K562 (cell line): Measurements from ENCODE around the gene CTBP2. TPM values are rescaled to one million over a fixed set of nuclear protein-coding genes. Genes with fewer than 3 reads are reported as not detected.

Experiments used
- ATAC-seq: fragments of 200-7000 bp; cut with Tn5 transposase; 3 replicates; pipeline ENCODE4 v1.9.1; 2020; ENCODE audit warnings: moderate library complexity
- BruUV-seq: library from RNA; stranded (reverse); fragments of 400-500 nt; replicated peaks from 2 replicates; lab custom pipeline; 2021; lab: Mats Ljungman, UMichigan
- CTCF ChIA-PET: fragments of 300-600 bp; formaldehyde crosslinking; extraction: SDS; loops from one replicate; lab custom pipeline; 2021; ENCODE audit warnings: low intra/inter-chr PET ratio; lab: Yijun Ruan, JAX
- POLR2A ChIA-PET: fragments of 300-600, 350-650 bp; sonication (Branson Sonifier 250); formaldehyde crosslinking; extraction: SDS; loops from one replicate; lab custom pipeline; 2021; ENCODE audit warnings: antibody characterized with exemption, inconsistent platforms; lab: Yijun Ruan, JAX
- DNase-seq, 4 experiments: peaks; one replicate each; pipeline versions ENCODE4 v3.0.0 to v3.0.0-alpha.2; 2011 to 2018; ENCODE audit warnings: low spot score in 3 of 4, mixed read lengths in 3 of 4; ENCODE audit errors: extremely low read depth in 1 of 4
- FAIRE-seq: peaks from 2 replicates; lab custom pipeline; 2011; peaks lifted over from hg19 to GRCh38; lab: Jason Lieb, UNC
- H2AFZ ChIP-seq: 2 replicates; pipeline ENCODE4 v1.6.0; 2011; ENCODE audit warnings: low read depth, low read length, control low read depth, inconsistent platforms
- H3K27ac ChIP-seq: fragments of 200-600 bp; 3 replicates; pipeline ENCODE4 v1.8.0; 2011; ENCODE audit warnings: low read depth, mild to moderate bottlenecking, control low read depth, inconsistent platforms, low read length, moderate library complexity, mixed read lengths; ENCODE audit errors: extremely low read depth
- H3K27me3 ChIP-seq, 2 experiments: fragments of 300-600 bp in 1 of 2; 2 replicates in 1 of 2; 3 replicates in 1 of 2; pipeline versions ENCODE4 v1.6.0 to v1.8.0; 2011; ENCODE audit warnings: inconsistent platforms in 2 of 2, low read length in 2 of 2, mild to moderate bottlenecking in 1 of 2, mixed read lengths in 1 of 2, moderate library complexity in 1 of 2; ENCODE audit not compliant: control insufficient read depth in 2 of 2, insufficient read depth in 2 of 2
- H3K36me3 ChIP-seq: fragments of 300-600 bp; 3 replicates; pipeline ENCODE4 v1.8.0; 2011; ENCODE audit warnings: mild to moderate bottlenecking, low read length, inconsistent platforms; ENCODE audit not compliant: control insufficient read depth, insufficient read depth
- H3K4me1 ChIP-seq, 2 experiments: fragments of 200-600 bp in 1 of 2; replicated peaks in 1 of 2; 2 replicates in 1 of 2; 3 replicates in 1 of 2; pipeline versions ENCODE4 v1.5.1 to v1.8.0; 2011; ENCODE audit warnings: inconsistent platforms in 2 of 2, low read length in 2 of 2, mild to moderate bottlenecking in 1 of 2, mixed read lengths in 1 of 2, moderate library complexity in 1 of 2; ENCODE audit not compliant: control insufficient read depth in 2 of 2, insufficient read depth in 2 of 2
- H3K4me2 ChIP-seq: 2 replicates; pipeline ENCODE4 v1.6.1; 2011; ENCODE audit warnings: low read length, control low read depth, inconsistent platforms, mixed read lengths; ENCODE audit not compliant: insufficient read depth
- H3K4me3 ChIP-seq: fragments of 200-600 bp; sonication (generic), shearing (Covaris generic); 2 replicates; pipeline ENCODE4 v1.5.1; 2016; ENCODE audit warnings: control low read depth, inconsistent platforms
- H3K79me2 ChIP-seq: fragments of 200-600 bp; 3 replicates; pipeline ENCODE4 v1.8.0; 2011; ENCODE audit warnings: low read length, inconsistent platforms; ENCODE audit not compliant: control insufficient read depth, insufficient read depth
- H3K9ac ChIP-seq, 2 experiments: 2 replicates each; pipeline versions ENCODE4 v1.6.0 to v1.6.1; 2011; ENCODE audit warnings: low read depth in 2 of 2, low read length in 2 of 2, control low read depth in 1 of 2, inconsistent platforms in 1 of 2, mild to moderate bottlenecking in 1 of 2, mixed read lengths in 1 of 2; ENCODE audit not compliant: insufficient read depth in 1 of 2
- H3K9me1 ChIP-seq: one replicate; pipeline ENCODE4 v1.6.0; 2011; ENCODE audit warnings: inconsistent platforms, mild to moderate bottlenecking, low read length, moderate library complexity; ENCODE audit not compliant: control insufficient read depth, insufficient read depth
- H3K9me3 ChIP-seq: replicated peaks from 2 replicates; pipeline ENCODE4 v1.5.1; 2011; ENCODE audit warnings: low read depth, low read length, inconsistent platforms; ENCODE audit not compliant: control insufficient read depth, insufficient read depth
- H4K20me1 ChIP-seq: replicated peaks from 2 replicates; pipeline ENCODE4 v1.6.1; 2011; ENCODE audit warnings: low read length, inconsistent platforms, mixed read lengths; ENCODE audit not compliant: control insufficient read depth, insufficient read depth
- ARID4B ChIP-seq: sonication (generic); formaldehyde crosslinking; IDR thresholded peaks from 2 replicates; pipeline ENCODE4 v1.8.0; 2022; ENCODE audit warnings: mild to moderate bottlenecking, missing genetic modification reagents
- CBFA2T3 ChIP-seq: fragments of 450-650 bp; IDR thresholded peaks from 2 replicates; pipeline ENCODE4 v1.6.1; 2017
- CHD4 ChIP-seq: fragments of 200-600 bp; sonication (generic); IDR thresholded peaks from 3 replicates; pipeline ENCODE4 v1.6.1; 2012; ENCODE audit warnings: low read depth, mild to moderate bottlenecking, mixed read lengths, low read length, inconsistent platforms; ENCODE audit not compliant: insufficient read depth, insufficient replicate concordance, poor library complexity, severe bottlenecking
- CSDE1 ChIP-seq, 2 experiments: fragments of 450-650 bp; IDR thresholded peaks; 2 replicates each; pipeline ENCODE4 v1.6.1; 2016; ENCODE audit warnings: mild to moderate bottlenecking in 1 of 2
- HLTF ChIP-seq: fragments of 450-650 bp; IDR thresholded peaks from 2 replicates; pipeline ENCODE4 v1.6.1; 2016
- KAT8 ChIP-seq: fragments of 450-650 bp; IDR thresholded peaks from 2 replicates; pipeline ENCODE4 v1.6.1; 2016; ENCODE audit warnings: low read depth, mild to moderate bottlenecking
- KHSRP ChIP-seq: fragments of 450-650 bp; IDR thresholded peaks from 2 replicates; pipeline ENCODE4 v1.6.1; 2017
- MAFK ChIP-seq: IDR thresholded peaks from 2 replicates; pipeline ENCODE4 v1.6.1; 2011; ENCODE audit warnings: low read length, improper control_type of control experiment
- NBN ChIP-seq: fragments of 450-650 bp; IDR thresholded peaks from 2 replicates; pipeline ENCODE4 v1.6.1; 2016; ENCODE audit warnings: low read depth, mild to moderate bottlenecking
- NFYB ChIP-seq: IDR thresholded peaks from 2 replicates; pipeline ENCODE4 v1.6.1; 2011; ENCODE audit warnings: mild to moderate bottlenecking, moderate library complexity; ENCODE audit not compliant: insufficient read length; ENCODE audit errors: extremely low read depth
- RAD21 ChIP-seq, 2 experiments: fragments of 250-450 bp in 1 of 2; fragments of 450-650 bp in 1 of 2; sonication (Bioruptor Pico) in 1 of 2; formaldehyde crosslinking in 1 of 2; IDR thresholded peaks in 1 of 2; conservative IDR thresholded peaks in 1 of 2; 2 replicates each; pipeline versions ENCODE4 v1.4.0 to v1.8.0; 2020 to 2022; ENCODE audit warnings: mild to moderate bottlenecking in 2 of 2, moderate library complexity in 1 of 2
- SNRNP70 ChIP-seq: fragments of 200-400 bp; formaldehyde crosslinking; optimal IDR thresholded peaks from 2 replicates; pipeline ENCODE3; 2017; ENCODE audit warnings: low read depth, low read length
- TFAM ChIP-seq: fragments of 250-450 bp; sonication (Bioruptor Pico); conservative IDR thresholded peaks from 2 replicates; pipeline ENCODE4 v1.5.0; 2021; ENCODE audit warnings: mild to moderate bottlenecking, moderate library complexity
- YY1 ChIP-seq, 3 experiments: IDR thresholded peaks; 2 replicates each; pipeline ENCODE4 v1.6.1; 2011; ENCODE audit warnings: low read length in 2 of 3, mild to moderate bottlenecking in 2 of 3, moderate library complexity in 2 of 3, borderline replicate concordance in 1 of 3, control low read depth in 1 of 3, low read depth in 1 of 3; ENCODE audit not compliant: insufficient read depth in 3 of 3, insufficient replicate concordance in 2 of 3, control insufficient read depth in 1 of 3, insufficient read length in 1 of 3; ENCODE audit errors: extremely low read depth in 1 of 3
- ZBTB1 ChIP-seq: sonication (generic); formaldehyde crosslinking; IDR thresholded peaks from 2 replicates; pipeline ENCODE4 v1.8.1; 2023; ENCODE audit warnings: missing genetic modification reagents, low read depth, mild to moderate bottlenecking, borderline replicate concordance
- ZC3H11A ChIP-seq: IDR thresholded peaks from 2 replicates; pipeline ENCODE4 v1.6.1; 2012; ENCODE audit warnings: low read depth, low read length, improper control_type of control experiment
- ZNF224 ChIP-seq: sonication (generic); formaldehyde crosslinking; IDR thresholded peaks from 2 replicates; pipeline ENCODE4 v1.8.0; 2022; ENCODE audit warnings: mild to moderate bottlenecking, missing genetic modification reagents
- ZNF354B ChIP-seq: fragments of 250-450 bp; sonication (Bioruptor Pico); IDR thresholded peaks from 2 replicates; pipeline ENCODE4 v1.4.0; 2020
- WGBS: fragments of 100-300 bp; shearing (Covaris generic); methylation state at CpG from one replicate; pipeline ENCODE4 v1.1.6; 2016; ENCODE audit warnings: low coverage, mixed read lengths; ENCODE audit not compliant: insufficient coverage; ENCODE audit errors: missing lambda C conversion rate; 5-methylcytosine and 5-hydroxymethylcytosine counted together
- in situ Hi-C: fragments of 300-500 bp; cut with MboI; formaldehyde crosslinking; loops from 4 replicates; pipeline ENCODE4 v1.15.0; 2018; ENCODE audit warnings: inconsistent platforms, mixed read lengths
- intact Hi-C: fragments of 100-400 bp; cut with micrococcal nuclease; formaldehyde crosslinking; loops from 2 replicates; pipeline ENCODE4 v1.14.2; 2022
- polyA plus RNA-seq, 8 experiments: library from polyadenylated mRNA; depleted of rRNA in 4 of 8; stranded (reverse) in 5 of 8; unstranded in 3 of 8; fragments of >200 nt; fragmentation: Nextera tagmentation in 2 of 8; fragmentation: Illumina TruSeq in 1 of 8; extraction: Ambion mirVana in 2 of 8; extraction: Trizol in 1 of 8; gene quantifications; 2 replicates each; pipeline versions ENCODE4 v1.2.1 to v1.2.3, GENCODE V29; 2011 to 2014; ENCODE audit warnings: inconsistent platforms in 1 of 8, missing spikeins in 1 of 8
- total RNA-seq, 7 experiments: library from RNA; depleted of rRNA in 6 of 7; stranded (reverse); fragments of >200 nt in 6 of 7; fragmentation: Illumina TruSeq in 2 of 7; extraction: Trizol in 2 of 7; gene quantifications; 2 replicates each; pipeline versions ENCODE4 v1.2.1 to v1.2.3, GENCODE V29; 2011 to 2021; ENCODE audit warnings: low replicate concordance in 1 of 7
- TF ChIP-seq, protein P1 (sequence below): IDR thresholded peaks from 3 replicates; pipeline ENCODE4 v1.6.1; 2011; ENCODE audit warnings: borderline replicate concordance, mild to moderate bottlenecking; ENCODE audit not compliant: insufficient read length, insufficient read depth

CTBP2 gene
- total and polyA plus RNA-seq, 9 of the 15 experiments (the other 6 are each of a cell fraction or from before 2014, with no cell fraction given) = 1.3 to 8.8 (median 5.1) TPM

GRCh38 chr10:124996854-124997215 lies 163.5 kb downstream of the CTBP2 start:
- Histone ChIP-seq H3K9ac (no peak overlapping the region), H3K4me2 (no peak overlapping the region), H3K4me3 (no peak overlapping the region), H4K20me1 (no peaks in the 10 kb centered on the region), H2AFZ (no peak overlapping the region), H3K27me3 (no peaks in the 10 kb centered on the region), H3K27ac (no peak overlapping the region), H3K79me2 (no peaks in the 10 kb centered on the region), H3K9me3 (no peaks in the 10 kb centered on the region), H3K4me1 (no peaks in the 10 kb centered on the region), H3K36me3 (no peaks in the 10 kb centered on the region), H3K9me1 (no peaks in the 10 kb centered on the region)
- FAIRE-seq = no peak
- TF ChIP-seq CSDE1 (IDR thresholded peaks at IDR 0.05) (no peak), NFYB (no peak), ZNF354B (CRISPR knock-in tag) (no peak), CBFA2T3 (no peak), RAD21 (CRISPR knock-in tag; conservative IDR thresholded peaks at IDR 0.05 in 1 of 2, IDR thresholded peaks at IDR 0.05 in 1 of 2) (no peak), KHSRP (no peak), ARID4B (CRISPR knock-in tag) (no peak), ZNF224 (CRISPR knock-in tag) (no peak), ZC3H11A (no peak), TFAM (CRISPR knock-in tag) (no peak), NBN (no peak), HLTF (no peak), SNRNP70 (no peak), MAFK (no peak), YY1 (IDR thresholded peaks at IDR 0.05; ENCODE audit: borderline replicate concordance in 1 of 3, control insufficient read depth in 1 of 3, extremely low read depth in 1 of 3, insufficient read depth in 3 of 3, insufficient read length in 1 of 3, insufficient replicate concordance in 2 of 3, low read depth in 1 of 3, low read length in 2 of 3) (no peak), CHD4 (no peak), KAT8 (no peak), ZBTB1 (CRISPR knock-in tag) (no peak)
- TF ChIP-seq, protein P1, sequence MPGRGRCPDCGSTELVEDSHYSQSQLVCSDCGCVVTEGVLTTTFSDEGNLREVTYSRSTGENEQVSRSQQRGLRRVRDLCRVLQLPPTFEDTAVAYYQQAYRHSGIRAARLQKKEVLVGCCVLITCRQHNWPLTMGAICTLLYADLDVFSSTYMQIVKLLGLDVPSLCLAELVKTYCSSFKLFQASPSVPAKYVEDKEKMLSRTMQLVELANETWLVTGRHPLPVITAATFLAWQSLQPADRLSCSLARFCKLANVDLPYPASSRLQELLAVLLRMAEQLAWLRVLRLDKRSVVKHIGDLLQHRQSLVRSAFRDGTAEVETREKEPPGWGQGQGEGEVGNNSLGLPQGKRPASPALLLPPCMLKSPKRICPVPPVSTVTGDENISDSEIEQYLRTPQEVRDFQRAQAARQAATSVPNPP = no peak
- no TSS peak for BruUV-seq
- intact Hi-C loops (no loop called here), in situ Hi-C loops (no loop called here)
- no CpG with 5 or more reads among the region's 17 CpGs for WGBS
- POLR2A ChIA-PET = no interaction called here
- DNase-seq = no peak
- no peak for ATAC-seq
- CTCF ChIA-PET = no interaction called here
